HepG2 (cell line): Measurements from ENCODE around the gene THOC6. TPM values are rescaled to one million over a fixed set of nuclear protein-coding genes. Genes with fewer than 3 reads are reported as not detected.

Source experiments
- ATF1 ChIP-seq: IDR thresholded peaks from 2 replicates; pipeline ENCODE4 v1.6.1; 2016; ENCODE audit warnings: mild to moderate bottlenecking, control low read depth
- CBFB ChIP-seq: sonication (generic); formaldehyde crosslinking; IDR thresholded peaks from 2 replicates; pipeline ENCODE4 v1.4.0; 2020; ENCODE audit warnings: missing genetic modification reagents
- EP300 ChIP-seq, 3 experiments: sonication (generic) in 1 of 3; formaldehyde crosslinking in 1 of 3; IDR thresholded peaks; 2 replicates each; pipeline versions ENCODE4 v1.5.1 to v1.6.1; 2011 to 2020; ENCODE audit warnings: low read depth in 2 of 3, low read length in 2 of 3, borderline replicate concordance in 1 of 3, improper control_type of control experiment in 1 of 3, mild to moderate bottlenecking in 1 of 3, missing genetic modification reagents in 1 of 3, moderate library complexity in 1 of 3
- FUBP1 ChIP-seq: sonication (generic); formaldehyde crosslinking; IDR thresholded peaks from 2 replicates; pipeline ENCODE4 v1.5.1; 2020; ENCODE audit warnings: missing genetic modification reagents, mild to moderate bottlenecking, borderline replicate concordance
- GTF2F1 ChIP-seq: fragments of 150-350 bp; IDR thresholded peaks from 2 replicates; pipeline ENCODE4 v1.6.1; 2014; ENCODE audit warnings: low read length
- HDAC2 ChIP-seq: sonication (generic); formaldehyde crosslinking; IDR thresholded peaks from 2 replicates; pipeline ENCODE4 v1.4.0; 2020; ENCODE audit warnings: missing genetic modification reagents
- KDM5A ChIP-seq: fragments of 200-600 bp; sonication (generic); IDR thresholded peaks from 2 replicates; pipeline ENCODE4 v1.7.0; 2018; ENCODE audit warnings: antibody characterized with exemption, mild to moderate bottlenecking, low read length, borderline replicate concordance
- MIXL1 ChIP-seq: IDR thresholded peaks from 2 replicates; pipeline ENCODE4 v1.6.1; 2016
- MLX ChIP-seq: IDR thresholded peaks from 2 replicates; pipeline ENCODE4 v1.6.1; 2016
- NFE2L2 ChIP-seq: fragments of 150-350 bp; IDR thresholded peaks from 2 replicates; pipeline ENCODE4 v1.6.1; 2014; ENCODE audit warnings: low read length
- SP5 ChIP-seq: IDR thresholded peaks from 2 replicates; pipeline ENCODE4 v1.6.1; 2016; ENCODE audit warnings: low read depth, borderline replicate concordance
- STAT6 ChIP-seq: sonication (generic); formaldehyde crosslinking; IDR thresholded peaks from 2 replicates; pipeline ENCODE4 v1.4.0; 2020; ENCODE audit warnings: missing genetic modification reagents, mild to moderate bottlenecking, borderline replicate concordance
- THAP7 ChIP-seq: sonication (generic); formaldehyde crosslinking; IDR thresholded peaks from 2 replicates; pipeline ENCODE4 v1.8.1; 2023; ENCODE audit warnings: mild to moderate bottlenecking, missing genetic modification reagents
- TRIM24 ChIP-seq: sonication (generic); formaldehyde crosslinking; IDR thresholded peaks from 2 replicates; pipeline ENCODE4 v1.8.0; 2022; ENCODE audit warnings: mild to moderate bottlenecking, missing genetic modification reagents
- ZNF207 ChIP-seq: fragments of 450-650 bp; IDR thresholded peaks from 2 replicates; pipeline ENCODE4 v1.6.1; 2016; ENCODE audit warnings: antibody characterized with exemption, borderline replicate concordance
- ZNF550 ChIP-seq: sonication (generic); formaldehyde crosslinking; IDR thresholded peaks from 2 replicates; pipeline ENCODE4 v1.4.0; 2020; ENCODE audit warnings: mild to moderate bottlenecking, missing genetic modification reagents, borderline replicate concordance
- ZNF580 ChIP-seq: IDR thresholded peaks from 2 replicates; pipeline ENCODE4 v1.6.1; 2016; ENCODE audit warnings: low read depth, borderline replicate concordance
- ZNF597 ChIP-seq: sonication (generic); formaldehyde crosslinking; IDR thresholded peaks from 2 replicates; pipeline ENCODE4 v1.5.0; 2020; ENCODE audit warnings: missing genetic modification reagents
- ZNF839 ChIP-seq: sonication (generic); formaldehyde crosslinking; IDR thresholded peaks from 2 replicates; pipeline ENCODE4 v1.4.0; 2020; ENCODE audit warnings: missing genetic modification reagents, mild to moderate bottlenecking, borderline replicate concordance
- ZNF879 ChIP-seq: sonication (generic); formaldehyde crosslinking; IDR thresholded peaks from 2 replicates; pipeline ENCODE4 v1.8.1; 2023; ENCODE audit warnings: missing genetic modification reagents
- polyA plus RNA-seq, 8 experiments: library from polyadenylated mRNA; depleted of rRNA in 3 of 8; stranded (reverse) in 7 of 8; unstranded in 1 of 8; fragments of >200 nt; fragmentation: Illumina TruSeq in 4 of 8; extraction: Trizol in 4 of 8; gene quantifications; 2 replicates each; pipeline versions ENCODE4 v1.2.1 to v1.2.3, GENCODE V29; 2011 to 2016; ENCODE audit warnings: low read depth in 4 of 8, missing spikeins in 1 of 8, mixed read lengths in 1 of 8; ENCODE audit not compliant: insufficient read depth in 1 of 8
- total RNA-seq, 5 experiments: library from RNA; depleted of rRNA; stranded (reverse); fragments of >200 nt; fragmentation: Illumina TruSeq; extraction: Trizol; gene quantifications; 2 replicates each; pipeline ENCODE4 v1.2.3, GENCODE V29; 2016; ENCODE audit warnings: low read depth in 1 of 5

The THOC6 gene
- total and polyA plus RNA-seq, 2 of the 13 experiments (the other 11 are each of a cell fraction or from before 2014, with no cell fraction given): 32.1 to 37.0 TPM

- no peak for TF ChIP-seq ZNF550 (CRISPR knock-in tag)
- no peak for TF ChIP-seq FUBP1 (CRISPR knock-in tag)
- TF ChIP-seq TRIM24 (CRISPR knock-in tag): no peak
- TF ChIP-seq ZNF879 (CRISPR knock-in tag): no peak
- TF ChIP-seq STAT6 (CRISPR knock-in tag): no peak
- TF ChIP-seq ATF1: no peak
- TF ChIP-seq MLX (CRISPR knock-in tag): no peak
- no peak for TF ChIP-seq ZNF839
- TF ChIP-seq KDM5A: no peak
- TF ChIP-seq MIXL1 (CRISPR knock-in tag): no peak
- TF ChIP-seq HDAC2 (CRISPR knock-in tag): no peak
- TF ChIP-seq ZNF207: no peak
- TF ChIP-seq ZNF580: peak; percentile 21; the same call in 1 of the 2 replicates
- TF ChIP-seq EP300 (IDR thresholded peaks at IDR 0.05; ENCODE audit: low read depth in 2 of 2, low read length in 2 of 2): no peak
- no peak for TF ChIP-seq EP300 (CRISPR knock-in tag; IDR thresholded peaks at IDR 0.05; ENCODE audit: borderline replicate concordance)
- peak; percentile 33; the same call in 1 of the 2 replicates for TF ChIP-seq CBFB (CRISPR knock-in tag)
- TF ChIP-seq ZNF597 (CRISPR knock-in tag): no peak
- TF ChIP-seq GTF2F1: no peak
- TF ChIP-seq NFE2L2: no peak
- TF ChIP-seq THAP7 (CRISPR knock-in tag): no peak
- TF ChIP-seq SP5 (CRISPR knock-in tag): 0 out of 2 replicates have a peak, but pooled peaks have one; percentile 17
Observed at GRCh38 chr16:3017794-3018506, 5.9 kb upstream of the THOC6 start, which contains the start of gene CLDN6 (continued).
